ENCODE data around the gene RNF166. TPM values are rescaled to one million over a fixed set of nuclear protein-coding genes. Genes with fewer than 3 reads are reported as not detected.
A peak's percentile ranks its signal among the peaks of the same experiment; 100 is the strongest.

The RNF166 gene
- total and polyA plus RNA-seq, 2 of the 13 experiments (the other 11 are each of a cell fraction or from before 2014, with no cell fraction given), result 21.4 to 23.0 TPM

DNA sequence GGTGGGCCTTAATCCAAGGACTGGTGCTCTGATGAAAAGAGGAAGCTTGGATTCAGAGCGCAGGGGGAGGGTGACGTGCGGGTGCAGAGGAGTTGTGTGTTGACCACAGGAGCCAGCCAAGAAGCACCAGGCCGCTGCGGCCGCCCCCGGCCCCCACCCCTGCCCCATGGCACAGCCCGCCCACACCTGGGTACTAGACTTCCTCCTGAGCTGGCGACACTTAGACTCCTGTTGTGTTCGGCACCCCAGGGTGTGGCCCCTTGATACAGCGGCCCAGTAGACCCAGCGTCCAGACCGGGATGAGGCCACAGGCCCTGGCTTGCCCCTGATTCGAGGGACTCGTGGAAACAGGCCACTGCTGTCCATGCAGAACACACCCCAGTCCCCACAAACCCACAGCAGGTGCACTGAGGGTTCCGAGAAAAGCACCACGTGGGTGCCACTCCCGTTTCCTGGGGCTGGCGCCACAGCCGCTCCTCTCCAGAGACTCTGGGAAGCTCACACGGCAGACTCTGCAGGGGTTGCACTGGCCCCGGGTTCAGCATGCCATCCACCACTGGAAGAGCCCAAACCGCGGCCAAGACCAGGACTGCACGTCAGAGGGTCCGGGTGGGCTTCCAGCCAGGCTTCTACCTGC lies 14.2 kb downstream of the RNF166 start (continued):
- TF ChIP-seq PRDM10 (CRISPR knock-in tag; IDR thresholded peaks at IDR 0.05; ENCODE audit: low read depth), result no peak
- TF ChIP-seq ZNF121 (CRISPR knock-in tag; IDR thresholded peaks at IDR 0.05), result no peak
- TF ChIP-seq ZMYM2 (CRISPR knock-in tag; IDR thresholded peaks at IDR 0.05), result no peak

DNA sequence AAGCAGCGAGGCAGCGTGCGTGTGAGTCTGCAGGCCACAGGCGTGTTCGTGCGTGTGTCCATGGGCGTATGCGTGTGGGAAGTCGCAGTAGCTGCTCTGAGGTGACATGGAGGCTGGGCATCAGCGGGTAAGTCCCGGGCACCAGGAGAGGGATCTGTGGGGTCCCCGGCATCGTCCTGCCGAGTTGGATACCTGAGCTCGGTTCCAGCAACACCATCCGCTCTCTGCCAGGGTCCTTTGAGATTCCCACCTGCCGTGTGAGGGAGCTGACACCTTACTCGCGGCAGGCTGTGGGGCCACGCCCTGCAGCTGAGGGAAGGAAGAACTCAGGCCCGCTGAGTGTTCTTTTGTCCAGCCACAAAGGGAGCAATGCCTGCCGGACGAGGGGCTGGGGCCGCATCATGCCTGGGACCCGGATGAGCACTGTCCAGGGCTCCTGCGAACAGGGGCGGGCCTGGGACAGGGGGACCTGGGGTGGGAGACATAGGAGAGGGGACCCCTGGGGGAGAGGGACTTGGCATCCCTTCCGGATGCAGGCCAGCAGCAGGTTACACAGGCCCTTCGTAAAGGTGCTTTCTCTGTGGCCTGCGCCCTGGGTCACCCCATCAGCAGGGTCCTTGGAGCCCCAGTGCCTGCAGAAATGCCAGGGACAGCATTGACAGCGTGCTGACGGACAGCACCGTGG lies 14.9 kb downstream of the RNF166 start:
- in situ Hi-C loops (cut with HindIII; ENCODE audit: extremely low pct_ligation_motif_present, low pct_unique_long_range_greater_than_20kb) (no loop called here), intact Hi-C loops (cut with micrococcal nuclease; ENCODE audit: unreplicated experiment) (no loop called here)
- no peak overlapping the region for H3K9ac ChIP-seq (ENCODE audit: insufficient read depth, low read depth, low read length)
- peaks cover 40 to 78% of the 10 kb centered on the region in 2 experiments for H3K27me3 ChIP-seq (ENCODE audit: control insufficient read depth in 1 of 2, insufficient read depth in 2 of 2, low read length in 2 of 2)
- POLR2A ChIA-PET, result no interaction called here
- ATAC-seq (no peak), DNase-seq (ENCODE audit: low spot score) (no peak), FAIRE-seq (no peak)
- no peak overlapping the region for H3K27ac ChIP-seq (ENCODE audit: extremely low read length, insufficient read depth, low read length)
- no peaks in the 10 kb centered on the region for H3K9me3 ChIP-seq (ENCODE audit: low read length)
- H4K20me1 ChIP-seq (ENCODE audit: insufficient read depth, low read length), result no peaks in the 10 kb centered on the region; the same call in 1 of the 2 replicates
- H3K4me1 ChIP-seq (ENCODE audit: insufficient read depth, low read length), result peaks cover 36% of the 10 kb centered on the region
- no peak overlapping the region for H2AFZ ChIP-seq (ENCODE audit: low read length)
- 48% methylated on average over 26 of the region's 33 CpGs for WGBS (ENCODE audit: low lambda C conversion rate)
- H3K4me2 ChIP-seq (ENCODE audit: low read depth, low read length), result no peak overlapping the region
- CTCF ChIA-PET (ENCODE audit: low intra/inter-chr PET ratio, low total read pairs), result no interaction called here
- no peaks in the 10 kb centered on the region for H3K36me3 ChIP-seq (replicated peaks in 1 of 2; ENCODE audit: control insufficient read depth in 1 of 2, insufficient read depth in 2 of 2, low read length in 2 of 2)
- H3K79me2 ChIP-seq (ENCODE audit: insufficient read depth, low read length), result no peaks in the 10 kb centered on the region
- H3K4me3 ChIP-seq (replicated peaks in 1 of 3; ENCODE audit: insufficient read depth in 1 of 3, low read depth in 2 of 3, low read length in 3 of 3), result no peak overlapping the region
- no TSS peak for BruUV-seq (replicated peaks)
- TF ChIP-seq ZFP90 (CRISPR knock-in tag; IDR thresholded peaks at IDR 0.05; ENCODE audit: borderline replicate concordance) (no peak), ZNF724P (CRISPR knock-in tag; IDR thresholded peaks at IDR 0.05; ENCODE audit: borderline replicate concordance) (no peak), STAG1 (CRISPR knock-in tag; IDR thresholded peaks at IDR 0.05) (no peak), YEATS2 (CRISPR knock-in tag; IDR thresholded peaks at IDR 0.05; ENCODE audit: borderline replicate concordance) (no peak), ZFP62 (CRISPR knock-in tag; IDR thresholded peaks at IDR 0.05) (no peak), ZNF768 (CRISPR knock-in tag; IDR thresholded peaks at IDR 0.05) (peak; percentile 27; the same call in 1 of the 2 replicates), ZNF703 (CRISPR knock-in tag; IDR thresholded peaks at IDR 0.05; ENCODE audit: borderline replicate concordance) (no peak)
